Keratinocyte (primary cell): Measurements from ENCODE around the gene TAP1. TPM values are rescaled to one million over a fixed set of nuclear protein-coding genes. Genes with fewer than 3 reads are reported as not detected.
A peak's percentile ranks its signal among the peaks of the same experiment; 100 is the strongest.

Experiments
- DNase-seq: peaks from one replicate; pipeline ENCODE4 v3.0.0-alpha.2; 2011; ENCODE audit warnings: low read depth, missing footprints, low spot score
- FAIRE-seq: peaks from 2 replicates; lab custom pipeline; 2011; peaks lifted over from hg19 to GRCh38; lab: Jason Lieb, UNC
- H2AFZ ChIP-seq: 2 replicates; pipeline ENCODE4 v1.6.0; 2012; ENCODE audit warnings: low read length, control low read depth, inconsistent platforms; ENCODE audit not compliant: control insufficient read depth
- H3K27ac ChIP-seq: 2 replicates; pipeline ENCODE4 v1.5.1; 2011; ENCODE audit warnings: low read length; ENCODE audit not compliant: control insufficient read depth, insufficient read depth
- H3K27me3 ChIP-seq: 3 replicates; pipeline ENCODE4 v1.6.0; 2011; ENCODE audit warnings: low read length; ENCODE audit not compliant: control insufficient read depth, insufficient read depth; ENCODE audit errors: extremely low read depth
- H3K36me3 ChIP-seq, 2 experiments: 2 replicates in 1 of 2; 3 replicates in 1 of 2; pipeline ENCODE4 v1.5.1; 2011; ENCODE audit warnings: low read length in 2 of 2, mild to moderate bottlenecking in 1 of 2; ENCODE audit not compliant: control insufficient read depth in 2 of 2, insufficient read depth in 2 of 2; ENCODE audit errors: extremely low read depth in 1 of 2
- H3K4me1 ChIP-seq: 3 replicates; pipeline ENCODE4 v1.5.1; 2011; ENCODE audit warnings: low read length; ENCODE audit not compliant: control insufficient read depth, insufficient read depth; ENCODE audit errors: extremely low read depth
- H3K4me2 ChIP-seq: 3 replicates; pipeline ENCODE4 v1.6.0; 2011; ENCODE audit warnings: low read depth, low read length; ENCODE audit not compliant: control insufficient read depth, insufficient read depth; ENCODE audit errors: extremely low read depth
- H3K4me3 ChIP-seq, 3 experiments: fragments of 200-600 bp in 1 of 3; sonication (generic) in 1 of 3; 2 replicates in 2 of 3; 3 replicates in 1 of 3; pipeline ENCODE4 v1.5.1; 2011 to 2016; ENCODE audit warnings: low read length in 3 of 3, mild to moderate bottlenecking in 3 of 3, control low read depth in 2 of 3, inconsistent platforms in 1 of 3, low read depth in 1 of 3, mixed read lengths in 1 of 3, mixed run types in 1 of 3, moderate library complexity in 1 of 3; ENCODE audit not compliant: control insufficient read depth in 2 of 3, insufficient read depth in 2 of 3; ENCODE audit errors: extremely low read depth in 1 of 3
- H3K79me2 ChIP-seq: 2 replicates; pipeline ENCODE4 v1.6.0; 2012; ENCODE audit warnings: low read length; ENCODE audit not compliant: control insufficient read depth, insufficient read depth
- H3K9ac ChIP-seq: 3 replicates; pipeline ENCODE4 v1.6.0; 2011; ENCODE audit warnings: low read length; ENCODE audit not compliant: control insufficient read depth, insufficient read depth; ENCODE audit errors: extremely low read depth
- H3K9me1 ChIP-seq: 3 replicates; pipeline ENCODE4 v1.6.0; 2011; ENCODE audit warnings: low read length; ENCODE audit not compliant: control insufficient read depth, insufficient read depth; ENCODE audit errors: extremely low read depth
- H3K9me3 ChIP-seq: 2 replicates; pipeline ENCODE4 v1.5.1; 2012; ENCODE audit warnings: low read depth, low read length; ENCODE audit not compliant: control insufficient read depth
- H4K20me1 ChIP-seq: 3 replicates; pipeline ENCODE4 v1.6.0; 2011; ENCODE audit warnings: low read length; ENCODE audit not compliant: control insufficient read depth, insufficient read depth; ENCODE audit errors: extremely low read depth
- CTCF ChIP-seq, 3 experiments: IDR thresholded peaks in 1 of 3; conservative IDR thresholded peaks in 1 of 3; optimal IDR thresholded peaks in 1 of 3; 2 replicates in 2 of 3; 3 replicates in 1 of 3; pipeline versions ENCODE3 to v1.5.1; 2011; ENCODE audit warnings: low read length in 3 of 3, mild to moderate bottlenecking in 3 of 3, moderate library complexity in 2 of 3, control low read depth in 1 of 3, inconsistent platforms in 1 of 3; ENCODE audit not compliant: insufficient read depth in 2 of 3; ENCODE audit errors: extremely low read depth in 1 of 3
- EZH2 ChIP-seq: IDR thresholded peaks from one replicate; pipeline ENCODE4 v1.6.1; 2012; ENCODE audit warnings: inconsistent platforms, mild to moderate bottlenecking, low read length, moderate library complexity
- dilution Hi-C: fragments of 300-500 bp; cut with MboI; formaldehyde crosslinking; loops from one replicate; pipeline ENCODE4 v1.7.0; 2020; ENCODE audit warnings: low sequenced_read_pairs; ENCODE audit not compliant: extremely low pct_ligation_motif_present
- polyA plus RNA-seq, 5 experiments: library from polyadenylated mRNA; depleted of rRNA in 3 of 5; stranded (reverse) in 3 of 5; stranded (forward) in 1 of 5; unstranded in 1 of 5; fragments of >200 nt; gene quantifications; 1 replicate in 1 of 5; 2 replicates in 3 of 5; 3 replicates in 1 of 5; pipeline versions ENCODE4 v1.2.1 to v1.2.3, GENCODE V29; 2011 to 2012; ENCODE audit warnings: missing spikeins in 2 of 5, low read depth in 1 of 5, low replicate concordance in 1 of 5

Gene TAP1
- polyA plus RNA-seq, 1 donor (not counting 4 experiments of a cell fraction or from before 2014, with no cell fraction given), result 56.1 TPM

GRCh38 chr6:32860674-32861073 is 7.2 kb upstream of the TAP1 start:
- peak overlapping the region; percentile 67 for H3K4me2 ChIP-seq
- no peak for DNase-seq
- H3K9me1 ChIP-seq, result no peaks in the 10 kb centered on the region
- peak overlapping the region; percentile 52 for H3K9ac ChIP-seq
- no peaks in the 10 kb centered on the region for H4K20me1 ChIP-seq
- H3K4me3 ChIP-seq, result peak overlapping the region in 1 of 3 experiments; percentile 7
- H3K79me2 ChIP-seq, result no peaks in the 10 kb centered on the region
- peak overlapping the region; percentile 70 for H3K27ac ChIP-seq
- no peaks in the 10 kb centered on the region for H3K36me3 ChIP-seq
- FAIRE-seq, result no peak
- no peaks in the 10 kb centered on the region for H3K9me3 ChIP-seq
- dilution Hi-C loops, result no loop called here
- peaks cover 19% of the 10 kb centered on the region for H3K4me1 ChIP-seq
- no peak for TF ChIP-seq EZH2
- TF ChIP-seq CTCF (optimal IDR thresholded peaks at IDR 0.05 in 1 of 3, IDR thresholded peaks at IDR 0.05 in 1 of 3, conservative IDR thresholded peaks at IDR 0.05 in 1 of 3; ENCODE audit: extremely low read depth in 1 of 3, insufficient read depth in 2 of 3, low read length in 3 of 3), result no peak
- H2AFZ ChIP-seq, result no peak overlapping the region
- no peaks in the 10 kb centered on the region for H3K27me3 ChIP-seq

- DNase-seq (no peak), FAIRE-seq (no peak)
- H3K4me3 ChIP-seq, result no peak overlapping the region
- H4K20me1 ChIP-seq, result no peaks in the 10 kb centered on the region
- H3K4me1 ChIP-seq, result peaks cover 32% of the 10 kb centered on the region
- no peaks in the 10 kb centered on the region for H3K27me3 ChIP-seq
- H3K27ac ChIP-seq, result no peak overlapping the region
- dilution Hi-C loops, result no loop called here
- no peaks in the 10 kb centered on the region for H3K9me3 ChIP-seq
- H3K36me3 ChIP-seq, result no peaks in the 10 kb centered on the region
- no peak overlapping the region for H2AFZ ChIP-seq
- TF ChIP-seq EZH2 (no peak), CTCF (optimal IDR thresholded peaks at IDR 0.05 in 1 of 3, IDR thresholded peaks at IDR 0.05 in 1 of 3, conservative IDR thresholded peaks at IDR 0.05 in 1 of 3; ENCODE audit: extremely low read depth in 1 of 3, insufficient read depth in 2 of 3, low read length in 3 of 3) (no peak)
- H3K9me1 ChIP-seq, result no peaks in the 10 kb centered on the region
- peaks cover 2% of the 10 kb centered on the region for H3K79me2 ChIP-seq
- no peak overlapping the region for H3K9ac ChIP-seq
- H3K4me2 ChIP-seq, result no peak overlapping the region
Measured at GRCh38 chr6:32858194-32858593, 4.7 kb upstream of the TAP1 start.
